ENCODE results near the gene ADPRM.

DNA sequence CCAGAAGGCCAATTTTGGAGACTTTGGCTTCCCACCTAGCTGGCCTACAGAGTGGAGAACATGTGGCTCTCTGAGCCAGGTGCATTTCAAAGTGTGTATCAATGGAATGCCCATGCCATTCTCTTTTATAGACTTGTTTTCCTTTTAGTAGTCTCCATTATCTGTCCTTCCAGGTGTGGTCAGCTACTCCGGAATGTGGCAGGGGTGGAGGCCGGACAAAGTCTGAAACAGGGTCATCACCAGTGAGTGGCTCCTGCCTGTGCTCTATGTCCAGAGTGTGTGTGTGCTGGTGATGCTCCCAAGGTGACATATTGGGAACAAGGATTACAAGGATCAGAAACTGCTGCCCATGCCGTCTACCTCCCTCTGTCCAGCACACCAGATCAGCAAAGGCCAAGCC, 36.3 kb downstream of the ADPRM start:
- no peak for TF ChIP-seq CTCF (IDR thresholded peaks at IDR 0.05)
- no peak for TF ChIP-seq POLR2A (IDR thresholded peaks at IDR 0.05)

Measured in right lobe of liver (tissue), 4 donors.